ENCODE data around the gene FXR2. TPM values are rescaled to one million over a fixed set of nuclear protein-coding genes. Genes with fewer than 3 reads are reported as not detected.

FXR2 gene
- total RNA-seq, 1 experiment from 2014 or later: 35.1 TPM

DNA sequence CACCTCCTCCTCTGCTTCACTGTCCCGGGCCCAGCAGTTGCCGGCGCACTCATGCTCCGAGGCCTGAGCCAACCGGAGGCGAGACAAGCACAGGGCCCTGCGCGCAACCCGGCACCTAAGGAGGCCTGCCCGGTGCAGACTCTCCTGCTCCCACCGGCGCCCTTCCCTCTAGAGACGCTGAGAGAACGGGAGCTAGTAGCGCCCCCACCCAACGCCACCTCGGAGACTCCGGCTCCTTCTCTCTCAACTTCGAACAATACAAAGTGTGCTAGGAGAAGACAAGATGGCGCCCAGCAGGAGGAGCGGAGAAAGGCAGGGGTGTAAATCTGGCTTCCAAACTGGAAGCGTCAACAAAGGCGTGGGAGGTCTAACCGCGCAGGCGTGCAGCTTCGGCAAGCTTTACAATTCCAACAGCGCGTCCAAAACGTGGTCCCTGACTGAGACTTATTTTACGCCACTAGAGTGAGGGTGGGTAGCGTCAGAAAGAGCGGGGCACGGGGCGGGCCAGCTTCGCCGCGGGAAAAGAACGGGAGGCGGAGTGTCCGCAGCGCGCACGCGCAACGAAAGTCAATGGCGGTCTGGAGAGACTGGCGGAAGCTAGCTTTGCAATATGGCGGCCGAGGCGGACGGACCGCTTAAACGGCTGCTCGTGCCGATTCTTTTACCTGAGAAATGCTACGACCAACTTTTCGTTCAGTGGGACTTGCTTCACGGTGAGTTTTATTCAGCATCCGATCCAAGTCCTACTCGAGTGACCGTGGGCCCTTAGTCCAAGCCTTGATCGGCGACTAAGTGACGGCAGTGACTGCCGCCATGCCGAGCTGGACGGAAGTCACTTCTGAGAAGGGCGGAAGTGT lies 31.2 kb downstream of the FXR2 start, which contains the start of gene MPDU1:
Gene MPDU1, plus strand, starts transcription at position 600 of the 857 bp plus-strand sequence. Its CDS starts 11 bp downstream, at position 611.
- POLR2A ChIA-PET: interaction anchor here (0.6 to 2.8 kb wide), 16 partner anchors 8 to 274 kb away, joined by 3 to 26 read pairs (median 6); partner anchors contain the start of genes FXR2, NEURL4, POLR2A and SAT2
- H3K4me1 Mint-ChIP-seq: peaks cover 48% of the 10 kb centered on the region
- TF ChIP-seq, protein P1, sequence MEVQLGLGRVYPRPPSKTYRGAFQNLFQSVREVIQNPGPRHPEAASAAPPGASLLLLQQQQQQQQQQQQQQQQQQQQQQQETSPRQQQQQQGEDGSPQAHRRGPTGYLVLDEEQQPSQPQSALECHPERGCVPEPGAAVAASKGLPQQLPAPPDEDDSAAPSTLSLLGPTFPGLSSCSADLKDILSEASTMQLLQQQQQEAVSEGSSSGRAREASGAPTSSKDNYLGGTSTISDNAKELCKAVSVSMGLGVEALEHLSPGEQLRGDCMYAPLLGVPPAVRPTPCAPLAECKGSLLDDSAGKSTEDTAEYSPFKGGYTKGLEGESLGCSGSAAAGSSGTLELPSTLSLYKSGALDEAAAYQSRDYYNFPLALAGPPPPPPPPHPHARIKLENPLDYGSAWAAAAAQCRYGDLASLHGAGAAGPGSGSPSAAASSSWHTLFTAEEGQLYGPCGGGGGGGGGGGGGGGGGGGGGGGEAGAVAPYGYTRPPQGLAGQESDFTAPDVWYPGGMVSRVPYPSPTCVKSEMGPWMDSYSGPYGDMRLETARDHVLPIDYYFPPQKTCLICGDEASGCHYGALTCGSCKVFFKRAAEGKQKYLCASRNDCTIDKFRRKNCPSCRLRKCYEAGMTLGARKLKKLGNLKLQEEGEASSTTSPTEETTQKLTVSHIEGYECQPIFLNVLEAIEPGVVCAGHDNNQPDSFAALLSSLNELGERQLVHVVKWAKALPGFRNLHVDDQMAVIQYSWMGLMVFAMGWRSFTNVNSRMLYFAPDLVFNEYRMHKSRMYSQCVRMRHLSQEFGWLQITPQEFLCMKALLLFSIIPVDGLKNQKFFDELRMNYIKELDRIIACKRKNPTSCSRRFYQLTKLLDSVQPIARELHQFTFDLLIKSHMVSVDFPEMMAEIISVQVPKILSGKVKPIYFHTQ (CRISPR knock-in tag; IDR thresholded peaks at IDR 0.05): no peak
- TF ChIP-seq NR2C2 (CRISPR knock-in tag; IDR thresholded peaks at IDR 0.05): no peak
- no peak for TF ChIP-seq ZNF263 (CRISPR knock-in tag; IDR thresholded peaks at IDR 0.05; ENCODE audit: low read depth)
- TF ChIP-seq, protein P2, sequence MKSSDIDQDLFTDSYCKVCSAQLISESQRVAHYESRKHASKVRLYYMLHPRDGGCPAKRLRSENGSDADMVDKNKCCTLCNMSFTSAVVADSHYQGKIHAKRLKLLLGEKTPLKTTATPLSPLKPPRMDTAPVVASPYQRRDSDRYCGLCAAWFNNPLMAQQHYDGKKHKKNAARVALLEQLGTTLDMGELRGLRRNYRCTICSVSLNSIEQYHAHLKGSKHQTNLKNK (CRISPR knock-in tag; IDR thresholded peaks at IDR 0.05): 0 out of 2 replicates have a peak, but pooled peaks have one; percentile 46
- no peak for TF ChIP-seq ZNF219 (CRISPR knock-in tag; IDR thresholded peaks at IDR 0.05; ENCODE audit: borderline replicate concordance)
- peak; percentile 17; the same call in 1 of the 2 replicates for TF ChIP-seq SMAD3 (CRISPR knock-in tag; IDR thresholded peaks at IDR 0.05; ENCODE audit: borderline replicate concordance)
- TF ChIP-seq, protein P3, sequence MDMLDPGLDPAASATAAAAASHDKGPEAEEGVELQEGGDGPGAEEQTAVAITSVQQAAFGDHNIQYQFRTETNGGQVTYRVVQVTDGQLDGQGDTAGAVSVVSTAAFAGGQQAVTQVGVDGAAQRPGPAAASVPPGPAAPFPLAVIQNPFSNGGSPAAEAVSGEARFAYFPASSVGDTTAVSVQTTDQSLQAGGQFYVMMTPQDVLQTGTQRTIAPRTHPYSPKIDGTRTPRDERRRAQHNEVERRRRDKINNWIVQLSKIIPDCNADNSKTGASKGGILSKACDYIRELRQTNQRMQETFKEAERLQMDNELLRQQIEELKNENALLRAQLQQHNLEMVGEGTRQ (CRISPR knock-in tag; IDR thresholded peaks at IDR 0.05): peak; percentile 28; the same call in 1 of the 2 replicates
- TF ChIP-seq ELF4 (CRISPR knock-in tag; IDR thresholded peaks at IDR 0.05; ENCODE audit: low read depth): no peak
- 0 out of 2 replicates have a peak, but pooled peaks have one; percentile 17 for TF ChIP-seq ZNF232 (CRISPR knock-in tag; IDR thresholded peaks at IDR 0.05)
- TF ChIP-seq PRRX2 (CRISPR knock-in tag; IDR thresholded peaks at IDR 0.05): no peak
- no peak for TF ChIP-seq MXD4 (CRISPR knock-in tag; IDR thresholded peaks at IDR 0.05; ENCODE audit: borderline replicate concordance)
- TF ChIP-seq RELA (CRISPR knock-in tag; IDR thresholded peaks at IDR 0.05; ENCODE audit: borderline replicate concordance): no peak
- TF ChIP-seq, protein P4, sequence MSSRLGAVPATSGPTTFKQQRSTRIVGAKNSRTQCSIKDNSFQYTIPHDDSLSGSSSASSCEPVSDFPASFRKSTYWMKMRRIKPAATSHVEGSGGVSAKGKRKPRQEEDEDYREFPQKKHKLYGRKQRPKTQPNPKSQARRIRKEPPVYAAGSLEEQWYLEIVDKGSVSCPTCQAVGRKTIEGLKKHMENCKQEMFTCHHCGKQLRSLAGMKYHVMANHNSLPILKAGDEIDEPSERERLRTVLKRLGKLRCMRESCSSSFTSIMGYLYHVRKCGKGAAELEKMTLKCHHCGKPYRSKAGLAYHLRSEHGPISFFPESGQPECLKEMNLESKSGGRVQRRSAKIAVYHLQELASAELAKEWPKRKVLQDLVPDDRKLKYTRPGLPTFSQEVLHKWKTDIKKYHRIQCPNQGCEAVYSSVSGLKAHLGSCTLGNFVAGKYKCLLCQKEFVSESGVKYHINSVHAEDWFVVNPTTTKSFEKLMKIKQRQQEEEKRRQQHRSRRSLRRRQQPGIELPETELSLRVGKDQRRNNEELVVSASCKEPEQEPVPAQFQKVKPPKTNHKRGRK (CRISPR knock-in tag; IDR thresholded peaks at IDR 0.05; ENCODE audit: borderline replicate concordance): no peak
- TF ChIP-seq, protein P5, sequence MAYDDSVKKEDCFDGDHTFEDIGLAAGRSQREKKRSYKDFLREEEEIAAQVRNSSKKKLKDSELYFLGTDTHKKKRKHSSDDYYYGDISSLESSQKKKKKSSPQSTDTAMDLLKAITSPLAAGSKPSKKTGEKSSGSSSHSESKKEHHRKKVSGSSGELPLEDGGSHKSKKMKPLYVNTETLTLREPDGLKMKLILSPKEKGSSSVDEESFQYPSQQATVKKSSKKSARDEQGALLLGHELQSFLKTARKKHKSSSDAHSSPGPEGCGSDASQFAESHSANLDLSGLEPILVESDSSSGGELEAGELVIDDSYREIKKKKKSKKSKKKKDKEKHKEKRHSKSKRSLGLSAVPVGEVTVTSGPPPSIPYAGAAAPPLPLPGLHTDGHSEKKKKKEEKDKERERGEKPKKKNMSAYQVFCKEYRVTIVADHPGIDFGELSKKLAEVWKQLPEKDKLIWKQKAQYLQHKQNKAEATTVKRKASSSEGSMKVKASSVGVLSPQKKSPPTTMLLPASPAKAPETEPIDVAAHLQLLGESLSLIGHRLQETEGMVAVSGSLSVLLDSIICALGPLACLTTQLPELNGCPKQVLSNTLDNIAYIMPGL (CRISPR knock-in tag; IDR thresholded peaks at IDR 0.05): no peak; the same call in 1 of the 2 replicates
- TF ChIP-seq GRHL2 (CRISPR knock-in tag; IDR thresholded peaks at IDR 0.05; ENCODE audit: insufficient replicate concordance, severe bottlenecking): no peak
- no peak for TF ChIP-seq MYBL2 (CRISPR knock-in tag; IDR thresholded peaks at IDR 0.05)
- no peak for TF ChIP-seq ATF1 (CRISPR knock-in tag; IDR thresholded peaks at IDR 0.05)
- TF ChIP-seq, protein P6, sequence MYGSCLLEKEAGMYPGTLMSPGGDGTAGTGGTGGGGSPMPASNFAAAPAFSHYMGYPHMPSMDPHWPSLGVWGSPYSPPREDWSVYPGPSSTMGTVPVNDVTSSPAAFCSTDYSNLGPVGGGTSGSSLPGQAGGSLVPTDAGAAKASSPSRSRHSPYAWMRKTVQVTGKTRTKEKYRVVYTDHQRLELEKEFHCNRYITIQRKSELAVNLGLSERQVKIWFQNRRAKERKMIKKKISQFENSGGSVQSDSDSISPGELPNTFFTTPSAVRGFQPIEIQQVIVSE (CRISPR knock-in tag; IDR thresholded peaks at IDR 0.05; ENCODE audit: borderline replicate concordance): no peak
- TF ChIP-seq, protein P7, sequence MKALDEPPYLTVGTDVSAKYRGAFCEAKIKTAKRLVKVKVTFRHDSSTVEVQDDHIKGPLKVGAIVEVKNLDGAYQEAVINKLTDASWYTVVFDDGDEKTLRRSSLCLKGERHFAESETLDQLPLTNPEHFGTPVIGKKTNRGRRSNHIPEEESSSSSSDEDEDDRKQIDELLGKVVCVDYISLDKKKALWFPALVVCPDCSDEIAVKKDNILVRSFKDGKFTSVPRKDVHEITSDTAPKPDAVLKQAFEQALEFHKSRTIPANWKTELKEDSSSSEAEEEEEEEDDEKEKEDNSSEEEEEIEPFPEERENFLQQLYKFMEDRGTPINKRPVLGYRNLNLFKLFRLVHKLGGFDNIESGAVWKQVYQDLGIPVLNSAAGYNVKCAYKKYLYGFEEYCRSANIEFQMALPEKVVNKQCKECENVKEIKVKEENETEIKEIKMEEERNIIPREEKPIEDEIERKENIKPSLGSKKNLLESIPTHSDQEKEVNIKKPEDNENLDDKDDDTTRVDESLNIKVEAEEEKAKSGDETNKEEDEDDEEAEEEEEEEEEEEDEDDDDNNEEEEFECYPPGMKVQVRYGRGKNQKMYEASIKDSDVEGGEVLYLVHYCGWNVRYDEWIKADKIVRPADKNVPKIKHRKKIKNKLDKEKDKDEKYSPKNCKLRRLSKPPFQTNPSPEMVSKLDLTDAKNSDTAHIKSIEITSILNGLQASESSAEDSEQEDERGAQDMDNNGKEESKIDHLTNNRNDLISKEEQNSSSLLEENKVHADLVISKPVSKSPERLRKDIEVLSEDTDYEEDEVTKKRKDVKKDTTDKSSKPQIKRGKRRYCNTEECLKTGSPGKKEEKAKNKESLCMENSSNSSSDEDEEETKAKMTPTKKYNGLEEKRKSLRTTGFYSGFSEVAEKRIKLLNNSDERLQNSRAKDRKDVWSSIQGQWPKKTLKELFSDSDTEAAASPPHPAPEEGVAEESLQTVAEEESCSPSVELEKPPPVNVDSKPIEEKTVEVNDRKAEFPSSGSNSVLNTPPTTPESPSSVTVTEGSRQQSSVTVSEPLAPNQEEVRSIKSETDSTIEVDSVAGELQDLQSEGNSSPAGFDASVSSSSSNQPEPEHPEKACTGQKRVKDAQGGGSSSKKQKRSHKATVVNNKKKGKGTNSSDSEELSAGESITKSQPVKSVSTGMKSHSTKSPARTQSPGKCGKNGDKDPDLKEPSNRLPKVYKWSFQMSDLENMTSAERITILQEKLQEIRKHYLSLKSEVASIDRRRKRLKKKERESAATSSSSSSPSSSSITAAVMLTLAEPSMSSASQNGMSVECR (CRISPR knock-in tag; IDR thresholded peaks at IDR 0.05; ENCODE audit: borderline replicate concordance): 0 out of 2 replicates have a peak, but pooled peaks have one; percentile 21
- TF ChIP-seq ZNF423 (CRISPR knock-in tag; IDR thresholded peaks at IDR 0.05): no peak
- TF ChIP-seq, protein P8, sequence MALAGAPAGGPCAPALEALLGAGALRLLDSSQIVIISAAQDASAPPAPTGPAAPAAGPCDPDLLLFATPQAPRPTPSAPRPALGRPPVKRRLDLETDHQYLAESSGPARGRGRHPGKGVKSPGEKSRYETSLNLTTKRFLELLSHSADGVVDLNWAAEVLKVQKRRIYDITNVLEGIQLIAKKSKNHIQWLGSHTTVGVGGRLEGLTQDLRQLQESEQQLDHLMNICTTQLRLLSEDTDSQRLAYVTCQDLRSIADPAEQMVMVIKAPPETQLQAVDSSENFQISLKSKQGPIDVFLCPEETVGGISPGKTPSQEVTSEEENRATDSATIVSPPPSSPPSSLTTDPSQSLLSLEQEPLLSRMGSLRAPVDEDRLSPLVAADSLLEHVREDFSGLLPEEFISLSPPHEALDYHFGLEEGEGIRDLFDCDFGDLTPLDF (CRISPR knock-in tag; IDR thresholded peaks at IDR 0.05): peak; percentile 55; the same call in 1 of the 2 replicates

More for the DNA sequence above, 31.2 kb downstream of the FXR2 start, which contains the start of gene MPDU1:
- Mint-ChIP-seq H3K27me3 (ENCODE audit: low read depth) (no peaks in the 10 kb centered on the region), H3K4me3 (peak within 1 kb of the TSS; percentile 97), H3K9me3 (no peaks in the 10 kb centered on the region), H3K27ac (peak within 1 kb of the TSS; percentile 100), H3K36me3 (peaks cover 19% of the 10 kb centered on the region)
- CTCF ChIA-PET: interaction anchor here (0.6 to 1.8 kb wide), 10 partner anchors 23 to 537 kb away, joined by 3 to 10 read pairs (median 4); partner anchors contain the start of genes DNAH2, FXR2, TP53 and WRAP53
- DNase-seq (ENCODE audit: low spot score) (peak; percentile 96), ATAC-seq (peak; percentile 26)
